HCT116 (cell line): ENCODE data around the gene CPEB3. TPM values are rescaled to one million over a fixed set of nuclear protein-coding genes. Genes with fewer than 3 reads are reported as not detected.

Experiments used
- ATAC-seq: fragments of 200-7000 bp; cut with Tn5 transposase; 2 replicates; pipeline ENCODE4 v1.9.1; 2020; ENCODE audit warnings: mild to moderate bottlenecking, moderate library complexity
- BruUV-seq: library from RNA; stranded (reverse); fragments of 400-500 nt; replicated peaks from 2 replicates; lab custom pipeline; 2021; lab: Mats Ljungman, UMichigan
- CTCF ChIA-PET: fragments of 300-600 bp; sonication (Branson Sonifier 250); formaldehyde crosslinking; loops from one replicate; lab custom pipeline; 2021; ENCODE audit warnings: antibody characterized with exemption; lab: Charles Lee
- POLR2A ChIA-PET: fragments of 300-600, 350-600 bp; sonication (Branson Sonifier 250); formaldehyde crosslinking; loops from one replicate; lab custom pipeline; 2021; ENCODE audit warnings: antibody characterized with exemption; lab: Charles Lee
- RAD21 ChIA-PET, 2 experiments: fragments of 300-600 bp; sonication (Branson Sonifier 250); formaldehyde crosslinking; loops; one replicate each; lab custom pipeline; 2023; ENCODE audit warnings: low total read pairs in 2 of 2; ENCODE audit not compliant: uncharacterized antibody in 2 of 2, unreplicated experiment in 2 of 2, low non-redundant PET in 1 of 2; lab: Charles Lee
- DNase-seq: peaks from one replicate; pipeline ENCODE4 v3.0.0-alpha.2; 2010; ENCODE audit warnings: low read depth, low spot score
- H2AFZ ChIP-seq: fragments of 200-600 bp; shearing (Covaris generic), sonication (generic); 2 replicates; pipeline ENCODE4 v1.6.1; 2017; ENCODE audit warnings: low read depth, mixed run types, mixed read lengths, antibody characterized with exemption, low read length; ENCODE audit not compliant: poor library complexity, severe bottlenecking
- H3K27ac ChIP-seq: 2 replicates; pipeline ENCODE4 v1.5.1; 2012; ENCODE audit warnings: low read depth, low read length
- H3K27me3 ChIP-seq: fragments of 200-600 bp; sonication (generic); 2 replicates; pipeline ENCODE4 v1.6.1; 2016; ENCODE audit warnings: mixed run types, low read length, mixed read lengths; ENCODE audit not compliant: insufficient read depth
- H3K36me3 ChIP-seq, 2 experiments: fragments of 200-500 bp in 1 of 2; fragments of 200-600 bp in 1 of 2; sonication (Bioruptor generic) in 1 of 2; sonication (generic) in 1 of 2; 2 replicates each; pipeline versions ENCODE4 v1.5.1 to v1.6.1; 2014 to 2016; ENCODE audit warnings: low read length in 2 of 2, inconsistent platforms in 1 of 2, mixed read lengths in 1 of 2, mixed run types in 1 of 2; ENCODE audit not compliant: insufficient read depth in 2 of 2, control insufficient read depth in 1 of 2
- H3K4me1 ChIP-seq, 2 experiments: fragments of 200-600 bp in 1 of 2; sonication (generic) in 1 of 2; 2 replicates each; pipeline versions ENCODE4 v1.5.1 to v1.6.1; 2012 to 2017; ENCODE audit warnings: low read length in 2 of 2, inconsistent platforms in 1 of 2, mild to moderate bottlenecking in 1 of 2, mixed read lengths in 1 of 2, mixed run types in 1 of 2, moderate library complexity in 1 of 2; ENCODE audit not compliant: insufficient read depth in 2 of 2, control insufficient read depth in 1 of 2
- H3K4me2 ChIP-seq: fragments of 200-600 bp; sonication (generic); 2 replicates; pipeline ENCODE4 v1.6.1; 2017; ENCODE audit warnings: mixed run types, low read length, mixed read lengths
- H3K4me3 ChIP-seq, 2 experiments: fragments of 200-600 bp in 1 of 2; sonication (generic) in 1 of 2; replicated peaks in 1 of 2; 2 replicates each; pipeline ENCODE4 v1.5.1; 2011 to 2016; ENCODE audit warnings: low read length in 2 of 2, control low read depth in 1 of 2, low read depth in 1 of 2, mild to moderate bottlenecking in 1 of 2, mixed read lengths in 1 of 2, mixed run types in 1 of 2
- H3K79me2 ChIP-seq: fragments of 200-600 bp; sonication (generic); 2 replicates; pipeline ENCODE4 v1.6.1; 2017; ENCODE audit warnings: mild to moderate bottlenecking, mixed run types, low read length, moderate library complexity, mixed read lengths; ENCODE audit not compliant: insufficient read depth
- H3K9ac ChIP-seq: fragments of 200-600 bp; sonication (generic); 2 replicates; pipeline ENCODE4 v1.6.1; 2016; ENCODE audit warnings: low read length, mixed read lengths
- H3K9me2 ChIP-seq: fragments of 200-600 bp; sonication (generic), shearing (Covaris generic); 2 replicates; pipeline ENCODE4 v1.6.1; 2017; ENCODE audit warnings: mixed run types, mild to moderate bottlenecking, moderate library complexity; ENCODE audit not compliant: insufficient read depth
- H3K9me3 ChIP-seq, 2 experiments: fragments of 200-500 bp in 1 of 2; fragments of 200-600 bp in 1 of 2; sonication (Bioruptor generic) in 1 of 2; sonication (generic) in 1 of 2; 2 replicates each; pipeline ENCODE4 v1.6.1; 2014 to 2017; ENCODE audit warnings: low read length in 2 of 2, mixed read lengths in 2 of 2, inconsistent platforms in 1 of 2, low read depth in 1 of 2, mild to moderate bottlenecking in 1 of 2, mixed run types in 1 of 2, moderate library complexity in 1 of 2; ENCODE audit not compliant: control insufficient read depth in 1 of 2, insufficient read depth in 1 of 2
- H4K20me1 ChIP-seq: fragments of 200-600 bp; sonication (generic), shearing (Covaris generic); 2 replicates; pipeline ENCODE4 v1.6.1; 2017; ENCODE audit warnings: mixed run types, mild to moderate bottlenecking, moderate library complexity; ENCODE audit not compliant: insufficient read depth
- CEBPB ChIP-seq: IDR thresholded peaks from 2 replicates; pipeline ENCODE4 v1.6.1; 2012; ENCODE audit warnings: low read depth
- ELF1 ChIP-seq: IDR thresholded peaks from 2 replicates; pipeline ENCODE4 v1.6.1; 2012; ENCODE audit warnings: low read depth, borderline replicate concordance
- EZH2 ChIP-seq: fragments of 200-600 bp; sonication (generic); IDR thresholded peaks from 2 replicates; pipeline ENCODE4 v1.6.1; 2017; ENCODE audit warnings: antibody characterized with exemption, mixed run types
- MAX ChIP-seq: IDR thresholded peaks from 2 replicates; pipeline ENCODE4 v1.6.1; 2012
- POLR2A ChIP-seq: IDR thresholded peaks from 2 replicates; pipeline ENCODE4 v1.7.0; 2011; ENCODE audit warnings: borderline replicate concordance; ENCODE audit not compliant: insufficient read depth, insufficient read length; ENCODE audit errors: extremely low read depth
- REST ChIP-seq: IDR thresholded peaks from 2 replicates; pipeline ENCODE4 v1.6.1; 2012; ENCODE audit warnings: low read depth
- SIN3A ChIP-seq: IDR thresholded peaks from 2 replicates; pipeline ENCODE4 v1.6.1; 2012; ENCODE audit warnings: low read depth
- SP1 ChIP-seq: IDR thresholded peaks from 2 replicates; pipeline ENCODE4 v1.6.1; 2012; ENCODE audit warnings: low read depth
- YY1 ChIP-seq: IDR thresholded peaks from 2 replicates; pipeline ENCODE4 v1.6.1; 2011; ENCODE audit warnings: low read length, low read depth, moderate library complexity, mild to moderate bottlenecking; ENCODE audit not compliant: insufficient replicate concordance; ENCODE audit errors: extremely low read depth
- ZBTB33 ChIP-seq: IDR thresholded peaks from 2 replicates; pipeline ENCODE4 v1.6.1; 2011; ENCODE audit warnings: mild to moderate bottlenecking, low read length, moderate library complexity; ENCODE audit not compliant: insufficient replicate concordance; ENCODE audit errors: extremely low read depth
- ZFX ChIP-seq: fragments of 450-650 bp; IDR thresholded peaks from 2 replicates; pipeline ENCODE4 v1.6.1; 2017
- ZNF274 ChIP-seq: fragments of 200-500 bp; sonication (Bioruptor generic); IDR thresholded peaks from 2 replicates; pipeline ENCODE4 v1.6.1; 2014; ENCODE audit warnings: mild to moderate bottlenecking, low read depth, low read length, inconsistent platforms
- intact Hi-C: fragments of 100-400 bp; cut with micrococcal nuclease; formaldehyde crosslinking; loops from 2 replicates; pipeline ENCODE4 v1.10.0; 2022
- total RNA-seq: library from RNA; stranded (reverse); gene quantifications from one replicate; pipeline ENCODE4 v1.2.1, GENCODE V29; 2021; ENCODE audit not compliant: unreplicated experiment

The CPEB3 gene
- total RNA-seq, 1 experiment from 2014 or later, result 3.0 TPM

- no peak overlapping the region for H2AFZ ChIP-seq
- H4K20me1 ChIP-seq, result no peaks in the 10 kb centered on the region
- BruUV-seq, result no TSS peak
- H3K36me3 ChIP-seq, result no peaks in the 10 kb centered on the region
- no peak overlapping the region for H3K27ac ChIP-seq
- ChIA-PET CTCF (no interaction called here), POLR2A (no interaction called here), RAD21 (no interaction called here)
- no peaks in the 10 kb centered on the region for H3K9me3 ChIP-seq
- TF ChIP-seq ZNF274, result no peak
- no peak for TF ChIP-seq POLR2A
- TF ChIP-seq MAX, result no peak
- no peak for TF ChIP-seq REST
- no peak for TF ChIP-seq SIN3A
- no peak for TF ChIP-seq SP1
- TF ChIP-seq YY1, result no peak
- no peak for TF ChIP-seq EZH2
- TF ChIP-seq ZBTB33, result no peak
- no peak for TF ChIP-seq ELF1
- TF ChIP-seq ZFX, result no peak
- TF ChIP-seq CEBPB, result no peak
- no peak overlapping the region for H3K4me3 ChIP-seq
- no peak overlapping the region for H3K4me2 ChIP-seq
- H3K4me1 ChIP-seq, result no peaks in the 10 kb centered on the region
- H3K27me3 ChIP-seq, result no peaks in the 10 kb centered on the region
- H3K9ac ChIP-seq, result no peak overlapping the region
- intact Hi-C loops, result no loop called here
- H3K79me2 ChIP-seq, result no peaks in the 10 kb centered on the region
- H3K9me2 ChIP-seq, result no peaks in the 10 kb centered on the region
- DNase-seq (no peak), ATAC-seq (no peak)
Measured at GRCh38 chr10:92045641-92046106, 245.2 kb downstream of the CPEB3 start.
